IPS DF 4.7 (cell line): Measurements from ENCODE around the gene SDK2.

Source experiments
- DNase-seq: peaks from one replicate; pipeline ENCODE4 v3.0.0-alpha.2; 2013; ENCODE audit warnings: low spot score; ENCODE audit errors: extremely low read depth

Gene SDK2

GRCh38 chr17:73511719-73512115 lies 132.5 kb downstream of the SDK2 start:
- DNase-seq: no peak

GRCh38 chr17:73510981-73511718 lies 133.1 kb downstream of the SDK2 start:
- DNase-seq: no peak

GRCh38 chr17:73508931-73509605 lies 135.2 kb downstream of the SDK2 start:
- no peak for DNase-seq

- no peak for DNase-seq
Observed at GRCh38 chr17:73508057-73508930, 136.0 kb downstream of the SDK2 start.

DNA sequence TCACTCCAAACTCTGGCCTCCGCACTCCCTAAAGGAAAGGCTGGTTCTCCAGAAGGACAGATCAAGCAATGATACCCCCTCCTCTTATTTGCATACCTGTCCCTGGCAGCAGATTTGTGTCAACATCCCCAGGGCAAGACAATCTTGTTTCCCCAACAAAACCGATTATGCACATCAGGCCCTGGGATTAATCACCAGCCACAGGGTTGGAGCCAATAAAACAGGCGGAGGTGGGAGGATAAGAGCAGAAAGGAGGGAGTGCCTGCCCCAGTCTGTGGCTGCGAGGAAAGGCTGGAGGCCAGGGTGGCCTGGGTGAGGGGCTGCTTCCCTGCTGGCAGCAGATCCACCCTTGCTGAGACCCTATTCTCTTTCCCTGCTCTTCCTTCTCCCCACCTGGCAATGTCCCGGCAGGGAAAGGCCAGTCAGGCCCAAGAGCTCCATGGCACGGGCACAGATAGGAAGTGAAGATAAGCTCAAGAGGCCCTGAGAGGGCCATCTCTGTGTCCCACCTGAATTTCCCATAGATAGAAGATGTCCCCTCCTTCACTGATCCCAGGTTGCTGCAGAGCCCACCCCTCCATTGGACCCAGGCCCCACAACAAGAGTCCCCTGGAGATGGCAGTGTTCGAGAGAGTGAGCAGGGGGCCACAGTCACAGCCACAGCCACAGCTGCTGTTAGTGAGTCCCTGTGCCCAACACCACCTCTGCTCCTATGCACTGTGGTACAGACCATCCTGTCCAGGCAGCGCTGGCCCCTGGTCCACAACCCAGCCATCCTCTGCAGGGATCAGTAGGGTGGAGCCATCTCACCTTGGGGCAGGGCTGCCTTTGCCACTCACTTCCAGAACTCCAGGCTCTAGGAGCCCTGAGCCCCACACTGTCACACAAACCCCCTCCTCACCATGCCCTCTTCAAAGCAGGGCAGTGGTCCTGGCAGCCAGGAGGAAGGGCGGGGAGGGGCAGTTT lies 137.5 kb downstream of the SDK2 start:
- DNase-seq: no peak

DNA sequence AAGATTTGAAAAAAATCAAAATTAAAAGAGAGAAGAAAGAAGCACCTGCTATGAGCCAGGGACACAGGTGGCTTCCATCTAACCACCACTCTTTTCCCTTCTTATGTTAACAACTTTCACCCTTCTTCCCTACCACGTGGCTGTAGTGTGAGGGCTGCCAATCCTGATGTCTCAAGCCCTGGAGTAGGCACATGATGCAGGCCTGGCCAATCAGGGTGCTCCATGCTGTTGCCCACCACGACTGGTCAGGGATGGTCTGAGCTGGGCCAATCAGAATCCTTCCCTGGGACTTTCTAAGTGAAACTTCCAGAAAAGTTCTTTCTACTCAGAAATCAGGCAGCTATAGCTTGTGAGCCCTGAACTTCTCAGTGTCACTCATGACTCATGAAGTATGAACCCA lies 140.7 kb downstream of the SDK2 start:
- no peak for DNase-seq

GRCh38 chr17:73500414-73500999 lies 143.7 kb downstream of the SDK2 start:
- DNase-seq: no peak

DNA sequence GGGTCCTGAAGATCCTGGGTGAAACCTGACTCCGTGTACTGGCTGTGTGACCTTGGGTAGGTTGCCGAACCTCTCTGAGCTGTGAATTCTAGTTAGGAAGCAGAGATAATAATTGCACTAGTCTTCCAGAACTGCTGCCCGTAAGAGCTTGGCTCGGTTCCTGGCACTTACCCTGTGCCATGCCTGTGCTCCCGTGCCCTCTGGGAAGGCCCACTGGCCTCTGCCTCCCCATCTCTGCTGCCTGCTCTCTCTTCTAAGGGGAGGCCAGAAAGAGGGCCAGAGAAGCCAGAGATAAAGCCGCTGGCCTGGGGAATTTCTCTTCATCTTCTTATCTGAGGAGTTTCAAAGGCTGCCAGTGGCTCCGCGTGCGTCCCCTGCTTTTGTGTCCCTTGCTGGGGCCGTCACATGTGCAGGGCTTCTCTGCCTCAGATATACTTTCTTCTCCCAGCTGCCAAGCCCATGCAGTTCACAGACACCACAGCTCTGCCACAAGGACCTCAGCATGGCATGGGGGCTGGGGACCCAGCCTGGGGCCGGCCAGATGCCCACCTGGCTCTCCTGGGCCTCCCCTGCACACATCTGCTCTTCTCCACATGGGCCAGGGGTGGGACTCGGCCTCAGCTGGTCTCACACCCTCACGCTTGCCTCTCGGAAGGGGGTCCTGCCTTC lies 145.2 kb downstream of the SDK2 start:
- no peak for DNase-seq

GRCh38 chr17:73498176-73498575 lies 146.1 kb downstream of the SDK2 start:
- no peak for DNase-seq

DNA sequence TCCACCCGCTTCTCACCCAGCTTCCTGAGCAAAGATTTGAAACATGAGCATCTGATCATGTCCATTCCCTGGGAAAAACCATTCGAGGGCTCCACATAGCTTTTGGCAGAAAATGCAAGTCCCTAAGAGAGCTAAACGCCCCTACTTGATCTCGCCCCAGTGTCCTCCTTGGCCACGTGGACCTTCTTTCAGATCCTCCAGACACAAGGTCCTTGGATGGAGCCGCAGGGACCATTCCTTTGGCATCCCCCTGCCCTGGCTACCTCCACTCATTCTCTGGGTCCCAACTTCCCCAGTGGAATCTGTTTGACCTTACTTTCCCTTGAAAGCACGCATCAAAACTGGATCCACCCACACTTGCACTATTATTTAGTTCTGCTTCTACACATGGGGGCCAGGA lies 146.5 kb downstream of the SDK2 start:
- no peak for DNase-seq

DNA sequence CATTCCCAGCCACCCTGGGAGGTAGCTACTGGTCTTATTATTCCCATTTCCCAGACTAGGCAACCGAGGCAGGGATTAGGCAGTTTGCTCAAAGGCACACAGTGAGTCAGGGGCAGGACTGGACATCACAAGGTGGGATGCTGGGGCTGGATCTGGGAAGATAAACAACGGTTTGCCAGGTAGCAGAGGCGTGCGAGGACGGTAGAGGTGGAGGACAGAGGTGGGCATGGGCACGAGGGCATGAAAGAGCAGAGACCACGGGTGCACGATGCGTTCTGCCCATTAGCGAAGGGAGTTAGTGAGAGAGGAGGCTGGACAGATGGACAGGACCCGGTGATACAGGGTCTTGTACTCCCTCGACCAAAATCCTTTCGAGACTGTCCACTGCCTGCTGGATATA lies 148.0 kb downstream of the SDK2 start:
- no peak for DNase-seq

GRCh38 chr17:73495641-73496040 lies 148.6 kb downstream of the SDK2 start:
- no peak for DNase-seq

GRCh38 chr17:73494950-73495349 lies 149.3 kb downstream of the SDK2 start:
- DNase-seq: no peak

DNA sequence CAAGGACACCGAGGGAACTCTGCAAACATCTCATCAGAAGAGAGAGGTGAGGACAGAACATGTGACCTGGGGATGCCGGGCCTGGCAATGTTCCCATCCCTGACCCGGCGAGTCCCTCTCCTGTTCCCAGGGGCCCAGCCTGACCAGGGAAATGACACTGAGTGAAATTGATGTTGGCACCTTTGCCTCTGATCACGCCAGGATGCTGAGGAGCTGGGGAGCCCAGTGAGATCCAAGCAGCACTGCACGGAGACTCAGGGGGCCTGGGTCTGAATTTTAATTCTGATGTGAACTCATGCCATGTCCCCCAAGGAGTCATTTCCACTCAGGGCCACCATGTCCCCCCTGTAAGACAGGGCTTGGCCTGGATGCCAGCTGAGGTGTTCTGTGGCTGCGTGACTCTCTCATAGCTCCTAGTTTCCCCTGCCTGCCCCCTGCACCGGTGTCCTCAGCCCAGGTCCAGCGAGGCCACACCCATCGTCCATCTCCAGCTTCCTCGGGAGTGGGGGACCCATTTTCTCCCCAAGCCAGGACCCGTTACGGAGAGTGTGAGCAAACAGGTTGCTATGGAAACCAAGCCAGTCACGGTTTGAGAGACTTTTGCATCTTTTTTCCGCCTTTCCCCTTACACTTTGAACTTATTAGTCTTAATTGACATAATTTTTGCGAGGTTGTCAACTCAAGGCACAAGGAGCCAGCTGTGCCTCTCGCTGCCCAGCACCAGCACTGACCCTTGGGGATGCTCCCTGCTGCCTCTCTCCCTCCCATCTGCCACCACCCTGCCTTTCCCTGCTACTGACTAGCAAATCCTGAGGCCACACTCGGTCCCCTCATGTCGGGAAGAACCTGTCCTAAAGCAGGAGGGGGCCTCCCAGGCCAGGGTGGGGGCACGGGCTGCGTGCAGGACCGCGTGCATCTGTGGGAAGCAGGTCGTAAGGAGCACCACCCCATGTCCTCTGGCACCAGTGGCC lies 150.0 kb downstream of the SDK2 start:
- no peak for DNase-seq

- no peak for DNase-seq
Observed at GRCh38 chr17:73492821-73493814, 151.1 kb downstream of the SDK2 start.

DNA sequence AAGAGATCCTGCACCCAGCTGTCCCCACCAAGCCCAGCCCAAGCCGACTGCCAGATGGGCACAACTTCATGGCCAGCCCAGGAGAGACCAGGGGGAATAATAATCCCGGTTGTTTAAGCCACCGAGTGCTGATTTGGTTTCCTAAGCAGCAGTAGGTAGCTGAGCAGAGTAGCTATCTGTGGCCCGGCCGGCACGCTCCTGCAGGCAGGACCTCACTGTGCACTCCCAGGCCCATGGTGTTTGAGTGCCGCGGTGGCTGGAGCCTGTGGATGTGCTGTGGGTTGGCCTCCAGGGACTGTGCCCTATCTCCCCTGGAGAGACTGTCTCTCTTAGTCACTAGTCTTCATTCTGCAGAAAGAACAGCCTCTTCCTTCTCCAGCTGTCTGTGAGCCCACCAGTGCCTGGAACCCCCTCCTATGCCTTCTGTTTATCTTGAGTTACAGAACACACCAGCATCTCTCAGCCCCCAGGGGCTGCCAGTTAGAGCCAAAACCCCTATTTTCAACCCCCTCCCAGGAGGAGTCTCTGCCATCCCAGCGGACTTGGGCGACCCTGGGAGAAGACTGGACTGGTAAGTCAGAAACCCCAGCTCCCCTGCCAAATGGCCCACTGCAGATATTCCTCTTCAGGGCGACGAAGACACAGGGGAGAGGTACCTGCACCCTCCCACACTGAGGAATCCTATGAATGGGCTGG lies 152.0 kb downstream of the SDK2 start:
- no peak for DNase-seq

GRCh38 chr17:73491648-73492047 lies 152.6 kb downstream of the SDK2 start:
- no peak for DNase-seq
